GM19455 (cell line): Measurements from ENCODE around the gene GABPA.
"Not testable (repeated sequence)": the region's sequence is repeated elsewhere in the genome, so short reads cannot be mapped to it uniquely, and the experiment has no call there.

Experiments
- ATAC-seq: cut with Tn5 transposase; IDR thresholded peaks from one replicate; pipeline ENCODE4 v1.9.1; 2021; ENCODE audit not compliant: unreplicated experiment

GABPA gene

GRCh38 chr21:25734904-25735645 is at the start of gene GABPA, which contains the start of gene ATP5PF:
Gene GABPA (plus strand): TSS chr21:25734972. CDS start chr21:25741599, 6,627 bp downstream.
Gene ATP5PF (minus strand): TSS chr21:25734904. CDS start chr21:25729794, 5,110 bp downstream.
- peak; percentile 86 for ATAC-seq

GRCh38 chr21:25687787-25688186 is 47.0 kb upstream of the GABPA start:
- no peak for ATAC-seq

GRCh38 chr21:25688275-25689155 is 46.3 kb upstream of the GABPA start:
- no peak for ATAC-seq

- no peak for ATAC-seq
Observed at GRCh38 chr21:25689226-25689625, 45.5 kb upstream of the GABPA start.

- no peak for ATAC-seq
Observed at GRCh38 chr21:25691976-25692375, 42.8 kb upstream of the GABPA start.

- ATAC-seq = not testable (repeated sequence)
Observed at GRCh38 chr21:25695461-25695860, 39.3 kb upstream of the GABPA start.

GRCh38 chr21:25700741-25701140 is 34.0 kb upstream of the GABPA start:
- ATAC-seq = no peak

- ATAC-seq = no peak
Observed at GRCh38 chr21:25701529-25701928, 33.2 kb upstream of the GABPA start.

GRCh38 chr21:25708467-25709065 is 26.2 kb upstream of the GABPA start:
- ATAC-seq = no peak

- no peak for ATAC-seq
Observed at GRCh38 chr21:25709684-25710265, 25.0 kb upstream of the GABPA start.

- no peak for ATAC-seq
Observed at GRCh38 chr21:25710550-25710949, 24.2 kb upstream of the GABPA start.

- not testable (repeated sequence) for ATAC-seq
Observed at GRCh38 chr21:25714066-25714465, 20.7 kb upstream of the GABPA start.

GRCh38 chr21:25717491-25718147 is 17.2 kb upstream of the GABPA start:
- no peak for ATAC-seq

GRCh38 chr21:25721987-25722386 is 12.8 kb upstream of the GABPA start:
- no peak for ATAC-seq

GRCh38 chr21:25722631-25723030 is 12.1 kb upstream of the GABPA start:
- ATAC-seq = no peak

GRCh38 chr21:25732091-25732760 is 2.5 kb upstream of the GABPA start:
- ATAC-seq = no peak

- peak; percentile 20 for ATAC-seq
Observed at GRCh38 chr21:25733859-25734653, 716 bp upstream of the GABPA start.

- ATAC-seq = no peak
Observed at GRCh38 chr21:25734654-25734903, 193 bp upstream of the GABPA start.
